ENCODE data around the gene COX6B1.

DNA sequence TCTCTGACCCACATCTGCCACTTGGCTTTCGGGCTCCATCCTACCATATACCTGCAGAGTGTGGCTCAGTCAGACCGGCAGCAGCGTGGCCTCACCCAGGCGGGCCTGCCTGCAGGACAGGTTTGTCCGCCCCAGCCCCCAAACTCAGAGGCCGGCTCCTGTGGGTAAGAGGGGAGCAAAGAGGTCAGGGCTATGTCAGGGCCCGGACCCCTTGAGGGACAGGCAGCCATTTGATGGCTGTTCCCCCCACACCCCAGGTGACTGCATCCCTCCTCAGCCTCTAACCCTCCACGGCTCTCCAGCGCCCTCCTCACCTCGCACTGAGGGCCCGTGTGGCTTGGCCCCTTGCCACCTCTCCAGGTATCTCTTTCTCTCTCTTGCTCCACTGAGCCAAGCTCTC, 43.9 kb downstream of the COX6B1 start:
- TF ChIP-seq, protein P1, sequence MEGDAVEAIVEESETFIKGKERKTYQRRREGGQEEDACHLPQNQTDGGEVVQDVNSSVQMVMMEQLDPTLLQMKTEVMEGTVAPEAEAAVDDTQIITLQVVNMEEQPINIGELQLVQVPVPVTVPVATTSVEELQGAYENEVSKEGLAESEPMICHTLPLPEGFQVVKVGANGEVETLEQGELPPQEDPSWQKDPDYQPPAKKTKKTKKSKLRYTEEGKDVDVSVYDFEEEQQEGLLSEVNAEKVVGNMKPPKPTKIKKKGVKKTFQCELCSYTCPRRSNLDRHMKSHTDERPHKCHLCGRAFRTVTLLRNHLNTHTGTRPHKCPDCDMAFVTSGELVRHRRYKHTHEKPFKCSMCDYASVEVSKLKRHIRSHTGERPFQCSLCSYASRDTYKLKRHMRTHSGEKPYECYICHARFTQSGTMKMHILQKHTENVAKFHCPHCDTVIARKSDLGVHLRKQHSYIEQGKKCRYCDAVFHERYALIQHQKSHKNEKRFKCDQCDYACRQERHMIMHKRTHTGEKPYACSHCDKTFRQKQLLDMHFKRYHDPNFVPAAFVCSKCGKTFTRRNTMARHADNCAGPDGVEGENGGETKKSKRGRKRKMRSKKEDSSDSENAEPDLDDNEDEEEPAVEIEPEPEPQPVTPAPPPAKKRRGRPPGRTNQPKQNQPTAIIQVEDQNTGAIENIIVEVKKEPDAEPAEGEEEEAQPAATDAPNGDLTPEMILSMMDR (conservative IDR thresholded peaks at IDR 0.05) = no peak
- TF ChIP-seq ZFX (IDR thresholded peaks at IDR 0.05) = no peak
